IMR-90 (cell line): ENCODE results near the gene EIF4A3. TPM values are rescaled to one million over a fixed set of nuclear protein-coding genes. Genes with fewer than 3 reads are reported as not detected.

Source experiments
- ATAC-seq: fragments of 200-7000 bp; cut with Tn5 transposase; 2 replicates; pipeline ENCODE4 v1.9.1; 2020; ENCODE audit warnings: low read depth, mild to moderate bottlenecking, moderate library complexity
- BruUV-seq: library from RNA; stranded (reverse); fragments of 400-500 nt; replicated peaks from 2 replicates; lab custom pipeline; 2021; lab: Mats Ljungman, UMichigan
- CTCF ChIA-PET: fragments of 300-600 bp; formaldehyde crosslinking; extraction: SDS; loops from one replicate; lab custom pipeline; 2021; ENCODE audit warnings: antibody characterized with exemption; lab: Yijun Ruan, JAX
- POLR2A ChIA-PET: fragments of 300-600 bp; sonication (Branson Sonifier 250); formaldehyde crosslinking; loops from one replicate; lab custom pipeline; 2022; ENCODE audit warnings: antibody characterized with exemption; ENCODE audit not compliant: unreplicated experiment; lab: Charles Lee
- DNase-seq: peaks from one replicate; pipeline ENCODE4 v3.0.0; 2013
- H2AFZ ChIP-seq: replicated peaks from 2 replicates; pipeline ENCODE3; 2013; ENCODE audit warnings: low read length, mild to moderate bottlenecking; ENCODE audit not compliant: poor library complexity
- H2AK5ac ChIP-seq: 2 replicates; pipeline ENCODE4 v1.6.1; 2013; ENCODE audit warnings: low read depth, low read length, inconsistent platforms
- H2AK9ac ChIP-seq: replicated peaks from 2 replicates; pipeline ENCODE3; 2013; ENCODE audit warnings: mild to moderate bottlenecking, low read depth, low read length, moderate library complexity; ENCODE audit not compliant: poor library complexity
- H2BK120ac ChIP-seq: 2 replicates; pipeline ENCODE4 v1.6.1; 2013; ENCODE audit warnings: low read depth, low read length, inconsistent platforms
- H2BK15ac ChIP-seq: 3 replicates; pipeline ENCODE4 v1.6.1; 2013; ENCODE audit warnings: low read depth, low read length, inconsistent platforms
- H2BK20ac ChIP-seq: 2 replicates; pipeline ENCODE4 v1.6.1; 2013; ENCODE audit warnings: low read depth, mild to moderate bottlenecking, inconsistent platforms, low read length, moderate library complexity
- H2BK5ac ChIP-seq: 2 replicates; pipeline ENCODE4 v1.6.1; 2013; ENCODE audit warnings: mild to moderate bottlenecking, low read depth, low read length, inconsistent platforms; ENCODE audit not compliant: poor library complexity, severe bottlenecking
- H3K14ac ChIP-seq: replicated peaks from 2 replicates; pipeline ENCODE4 v1.6.1; 2013; ENCODE audit warnings: low read depth, low read length, inconsistent platforms
- H3K18ac ChIP-seq: 2 replicates; pipeline ENCODE4 v1.6.1; 2013; ENCODE audit warnings: low read depth, low read length, control low read depth
- H3K23ac ChIP-seq: 2 replicates; pipeline ENCODE4 v1.6.1; 2013; ENCODE audit warnings: low read depth, low read length, inconsistent platforms
- H3K27ac ChIP-seq: 2 replicates; pipeline ENCODE4 v1.5.1; 2013; ENCODE audit warnings: mild to moderate bottlenecking, control low read depth, low read length; ENCODE audit not compliant: insufficient read depth
- H3K27me3 ChIP-seq: 2 replicates; pipeline ENCODE4 v1.6.1; 2013; ENCODE audit warnings: low read length; ENCODE audit not compliant: control insufficient read depth, insufficient read depth
- H3K36me3 ChIP-seq: 2 replicates; pipeline ENCODE4 v1.6.1; 2013; ENCODE audit warnings: low read length, mixed read lengths; ENCODE audit not compliant: control insufficient read depth, insufficient read depth
- H3K4ac ChIP-seq: 2 replicates; pipeline ENCODE4 v1.6.1; 2013; ENCODE audit warnings: low read depth, low read length, inconsistent platforms
- H3K4me1 ChIP-seq: 2 replicates; pipeline ENCODE4 v1.6.1; 2013; ENCODE audit warnings: low read length, mixed read lengths; ENCODE audit not compliant: control insufficient read depth, insufficient read depth
- H3K4me2 ChIP-seq: 2 replicates; pipeline ENCODE4 v1.6.1; 2013; ENCODE audit warnings: low read depth, mild to moderate bottlenecking, control low read depth, low read length, moderate library complexity
- H3K4me3 ChIP-seq: 2 replicates; pipeline ENCODE4 v1.5.1; 2013; ENCODE audit warnings: low read depth, mild to moderate bottlenecking, control low read depth, low read length, moderate library complexity; ENCODE audit not compliant: insufficient read depth
- H3K56ac ChIP-seq: 2 replicates; pipeline ENCODE4 v1.6.1; 2013; ENCODE audit warnings: low read length, inconsistent platforms; ENCODE audit not compliant: insufficient read depth; ENCODE audit errors: extremely low read depth
- H3K79me1 ChIP-seq, 2 experiments: 2 replicates each; pipeline ENCODE4 v1.6.1; 2013; ENCODE audit warnings: low read length in 2 of 2, inconsistent platforms in 1 of 2, low read depth in 1 of 2
- H3K9ac ChIP-seq: 2 replicates; pipeline ENCODE4 v1.6.1; 2013; ENCODE audit warnings: low read depth, low read length, control low read depth
- H3K9me1 ChIP-seq: 2 replicates; pipeline ENCODE4 v1.6.1; 2013; ENCODE audit warnings: low read length, inconsistent platforms; ENCODE audit not compliant: insufficient read depth
- H3K9me3 ChIP-seq: 2 replicates; pipeline ENCODE4 v1.6.1; 2013; ENCODE audit warnings: low read length; ENCODE audit not compliant: control insufficient read depth, insufficient read depth
- H4K20me1 ChIP-seq: 2 replicates; pipeline ENCODE4 v1.6.1; 2013; ENCODE audit warnings: low read length, inconsistent platforms; ENCODE audit not compliant: insufficient read depth
- H4K5ac ChIP-seq: 2 replicates; pipeline ENCODE4 v1.6.1; 2013; ENCODE audit warnings: mild to moderate bottlenecking, low read depth, low read length, control low read depth
- H4K8ac ChIP-seq, 2 experiments: 2 replicates each; pipeline ENCODE4 v1.6.1; 2013; ENCODE audit warnings: low read depth in 2 of 2, low read length in 2 of 2, control low read depth in 1 of 2, inconsistent platforms in 1 of 2
- H4K91ac ChIP-seq: 2 replicates; pipeline ENCODE4 v1.6.1; 2013; ENCODE audit warnings: low read depth, low read length, inconsistent platforms; ENCODE audit not compliant: insufficient read depth
- BHLHE40 ChIP-seq: fragments of 150-350 bp; IDR thresholded peaks from 2 replicates; pipeline ENCODE4 v1.6.1; 2016; ENCODE audit warnings: mild to moderate bottlenecking, low read depth, low read length
- CHD1 ChIP-seq: IDR thresholded peaks from 2 replicates; pipeline ENCODE4 v1.6.1; 2012; ENCODE audit warnings: low read depth, low read length, improper control_type of control experiment
- MAFK ChIP-seq: IDR thresholded peaks from 2 replicates; pipeline ENCODE4 v1.6.1; 2012; ENCODE audit warnings: low read depth, low read length, improper control_type of control experiment
- MXI1 ChIP-seq: IDR thresholded peaks from 2 replicates; pipeline ENCODE4 v1.6.1; 2012; ENCODE audit warnings: low read depth, mild to moderate bottlenecking, low read length, moderate library complexity, borderline replicate concordance
- NFE2L2 ChIP-seq: fragments of 150-350 bp; IDR thresholded peaks from 2 replicates; pipeline ENCODE4 v1.6.1; 2016; ENCODE audit warnings: low read depth, mild to moderate bottlenecking, low read length
- RAD21 ChIP-seq: IDR thresholded peaks from 2 replicates; pipeline ENCODE4 v1.6.1; 2012; ENCODE audit warnings: low read length, improper control_type of control experiment
- RCOR1 ChIP-seq: IDR thresholded peaks from 2 replicates; pipeline ENCODE4 v1.6.1; 2012; ENCODE audit warnings: mild to moderate bottlenecking, low read length, improper control_type of control experiment; ENCODE audit not compliant: insufficient replicate concordance
- RFX5 ChIP-seq: IDR thresholded peaks from 2 replicates; pipeline ENCODE4 v1.8.0; 2012; ENCODE audit warnings: low read depth, mild to moderate bottlenecking, low read length, moderate library complexity
- WGBS, 2 experiments: methylation state at CpG; one replicate each; pipeline versions ENCODE4 v1.1.5 to v1.1.7; 2013; ENCODE audit warnings: missing lambda C conversion rate in 2 of 2; ENCODE audit not compliant: insufficient read length in 1 of 2; ENCODE audit errors: extremely low coverage in 2 of 2; 5-methylcytosine and 5-hydroxymethylcytosine counted together
- dilution Hi-C: fragments of 300-500 bp; cut with HindIII; formaldehyde crosslinking; loops from one replicate; pipeline ENCODE4 v1.14.3; 2018; ENCODE audit warnings: low sequenced_read_pairs; ENCODE audit not compliant: unreplicated experiment
- in situ Hi-C: fragments of 300-500 bp; cut with MboI; formaldehyde crosslinking; loops from 3 replicates; pipeline ENCODE4 v1.14.3; 2019; ENCODE audit warnings: low sequenced_read_pairs, inconsistent platforms, mixed read lengths
- intact Hi-C: fragments of 100-400 bp; cut with micrococcal nuclease; formaldehyde crosslinking; loops from 2 replicates; pipeline ENCODE4 v1.10.0; 2022
- polyA plus RNA-seq, 3 experiments: library from polyadenylated mRNA; depleted of rRNA; stranded (reverse); fragments of >200 nt; gene quantifications; 2 replicates each; pipeline ENCODE4 v1.2.3, GENCODE V29; 2012; ENCODE audit warnings: low replicate concordance in 1 of 3
- total RNA-seq: library from RNA; depleted of rRNA; stranded (reverse); fragments of >200 nt; gene quantifications from 2 replicates; pipeline ENCODE4 v1.2.3, GENCODE V29; 2012
- TF ChIP-seq, protein P1 (sequence below): fragments of 150-350 bp; IDR thresholded peaks from 2 replicates; pipeline ENCODE4 v1.6.1; 2017; ENCODE audit warnings: mild to moderate bottlenecking, antibody characterized with exemption, low read length, low read depth
- TF ChIP-seq, protein P2 (sequence below): fragments of 150-350 bp; IDR thresholded peaks from 2 replicates; pipeline ENCODE4 v1.6.1; 2016; ENCODE audit warnings: low read depth, mild to moderate bottlenecking, low read length, moderate library complexity, borderline replicate concordance
- TF ChIP-seq, protein P3 (sequence below): conservative IDR thresholded peaks from 2 replicates; pipeline ENCODE4 v1.5.1; 2012; ENCODE audit warnings: mild to moderate bottlenecking, low read depth, low read length, improper control_type of control experiment

EIF4A3 gene
- total and polyA plus RNA-seq, 2 of the 4 experiments (the other 2 are of a cell fraction): 85.3 to 97.1 TPM

DNA sequence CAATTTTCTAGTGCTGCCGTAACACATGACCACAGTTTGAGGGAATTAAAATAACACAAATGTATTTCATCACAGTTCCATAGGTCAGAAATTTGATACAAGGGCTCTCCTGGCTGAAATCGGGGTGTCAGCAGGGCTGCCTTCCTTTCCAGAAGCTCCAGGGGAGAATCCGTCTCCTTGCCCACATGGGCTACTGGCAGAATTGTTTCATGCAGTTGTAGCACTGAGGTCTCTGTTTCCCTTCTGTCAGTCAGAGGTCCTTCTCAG, 20.5 kb downstream of the EIF4A3 start:
- dilution Hi-C loops: no loop called here
- Histone ChIP-seq H3K4me2 (no peak overlapping the region), H3K14ac (no peak overlapping the region), H3K27ac (no peak overlapping the region), H4K5ac (no peak overlapping the region), H3K9ac (no peak overlapping the region), H2AK9ac (no peak overlapping the region), H2BK15ac (no peak overlapping the region), H3K79me1 (no peaks in the 10 kb centered on the region), H4K20me1 (no peaks in the 10 kb centered on the region), H3K56ac (no peak overlapping the region), H4K8ac (no peak overlapping the region), H3K4ac (no peak overlapping the region), H3K27me3 (0 out of 2 replicates have a peak, but pooled peaks cover 2% of the 10 kb centered on the region), H2AK5ac (no peak overlapping the region), H3K18ac (no peak overlapping the region), H3K23ac (no peak overlapping the region), H3K9me3 (no peaks in the 10 kb centered on the region), H3K4me3 (no peak overlapping the region), H2BK120ac (no peak overlapping the region), H3K36me3 (no peaks in the 10 kb centered on the region), H3K9me1 (no peaks in the 10 kb centered on the region), H4K91ac (no peak overlapping the region), H2BK20ac (no peak overlapping the region), H2AFZ (no peak overlapping the region), H3K4me1 (peaks cover 6% of the 10 kb centered on the region), H2BK5ac (no peak overlapping the region)
- in situ Hi-C loops: no loop called here
- intact Hi-C loops: no loop called here
- no peak for ATAC-seq
- POLR2A ChIA-PET: no interaction called here
- WGBS, 2 experiments: 100% methylated on average over 1 of the region's 3 CpGs; no CpG with 5 or more reads in 1 of the 2 experiments
- no peak for DNase-seq
- CTCF ChIA-PET: no interaction called here
- BruUV-seq: no TSS peak
- TF ChIP-seq, protein P1, sequence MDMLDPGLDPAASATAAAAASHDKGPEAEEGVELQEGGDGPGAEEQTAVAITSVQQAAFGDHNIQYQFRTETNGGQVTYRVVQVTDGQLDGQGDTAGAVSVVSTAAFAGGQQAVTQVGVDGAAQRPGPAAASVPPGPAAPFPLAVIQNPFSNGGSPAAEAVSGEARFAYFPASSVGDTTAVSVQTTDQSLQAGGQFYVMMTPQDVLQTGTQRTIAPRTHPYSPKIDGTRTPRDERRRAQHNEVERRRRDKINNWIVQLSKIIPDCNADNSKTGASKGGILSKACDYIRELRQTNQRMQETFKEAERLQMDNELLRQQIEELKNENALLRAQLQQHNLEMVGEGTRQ: no peak
- TF ChIP-seq CHD1 (no peak), RAD21 (no peak), NFE2L2 (no peak), RFX5 (no peak), RCOR1 (no peak), BHLHE40 (no peak), MAFK (no peak), MXI1 (no peak)
- TF ChIP-seq, protein P2, sequence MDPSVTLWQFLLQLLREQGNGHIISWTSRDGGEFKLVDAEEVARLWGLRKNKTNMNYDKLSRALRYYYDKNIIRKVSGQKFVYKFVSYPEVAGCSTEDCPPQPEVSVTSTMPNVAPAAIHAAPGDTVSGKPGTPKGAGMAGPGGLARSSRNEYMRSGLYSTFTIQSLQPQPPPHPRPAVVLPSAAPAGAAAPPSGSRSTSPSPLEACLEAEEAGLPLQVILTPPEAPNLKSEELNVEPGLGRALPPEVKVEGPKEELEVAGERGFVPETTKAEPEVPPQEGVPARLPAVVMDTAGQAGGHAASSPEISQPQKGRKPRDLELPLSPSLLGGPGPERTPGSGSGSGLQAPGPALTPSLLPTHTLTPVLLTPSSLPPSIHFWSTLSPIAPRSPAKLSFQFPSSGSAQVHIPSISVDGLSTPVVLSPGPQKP: no peak
- TF ChIP-seq, protein P3, sequence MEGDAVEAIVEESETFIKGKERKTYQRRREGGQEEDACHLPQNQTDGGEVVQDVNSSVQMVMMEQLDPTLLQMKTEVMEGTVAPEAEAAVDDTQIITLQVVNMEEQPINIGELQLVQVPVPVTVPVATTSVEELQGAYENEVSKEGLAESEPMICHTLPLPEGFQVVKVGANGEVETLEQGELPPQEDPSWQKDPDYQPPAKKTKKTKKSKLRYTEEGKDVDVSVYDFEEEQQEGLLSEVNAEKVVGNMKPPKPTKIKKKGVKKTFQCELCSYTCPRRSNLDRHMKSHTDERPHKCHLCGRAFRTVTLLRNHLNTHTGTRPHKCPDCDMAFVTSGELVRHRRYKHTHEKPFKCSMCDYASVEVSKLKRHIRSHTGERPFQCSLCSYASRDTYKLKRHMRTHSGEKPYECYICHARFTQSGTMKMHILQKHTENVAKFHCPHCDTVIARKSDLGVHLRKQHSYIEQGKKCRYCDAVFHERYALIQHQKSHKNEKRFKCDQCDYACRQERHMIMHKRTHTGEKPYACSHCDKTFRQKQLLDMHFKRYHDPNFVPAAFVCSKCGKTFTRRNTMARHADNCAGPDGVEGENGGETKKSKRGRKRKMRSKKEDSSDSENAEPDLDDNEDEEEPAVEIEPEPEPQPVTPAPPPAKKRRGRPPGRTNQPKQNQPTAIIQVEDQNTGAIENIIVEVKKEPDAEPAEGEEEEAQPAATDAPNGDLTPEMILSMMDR: no peak
